IMR-90 (cell line): Measurements from ENCODE around the gene ARHGEF7. TPM values are rescaled to one million over a fixed set of nuclear protein-coding genes. Genes with fewer than 3 reads are reported as not detected.

Experiments used
- ATAC-seq: fragments of 200-7000 bp; cut with Tn5 transposase; 2 replicates; pipeline ENCODE4 v1.9.1; 2020; ENCODE audit warnings: low read depth, mild to moderate bottlenecking, moderate library complexity
- BruUV-seq: library from RNA; stranded (reverse); fragments of 400-500 nt; replicated peaks from 2 replicates; lab custom pipeline; 2021; lab: Mats Ljungman, UMichigan
- CTCF ChIA-PET: fragments of 300-600 bp; formaldehyde crosslinking; extraction: SDS; loops from one replicate; lab custom pipeline; 2021; ENCODE audit warnings: antibody characterized with exemption; lab: Yijun Ruan, JAX
- POLR2A ChIA-PET: fragments of 300-600 bp; sonication (Branson Sonifier 250); formaldehyde crosslinking; loops from one replicate; lab custom pipeline; 2022; ENCODE audit warnings: antibody characterized with exemption; ENCODE audit not compliant: unreplicated experiment; lab: Charles Lee
- DNase-seq: peaks from one replicate; pipeline ENCODE4 v3.0.0; 2013
- H2AFZ ChIP-seq: replicated peaks from 2 replicates; pipeline ENCODE3; 2013; ENCODE audit warnings: low read length, mild to moderate bottlenecking; ENCODE audit not compliant: poor library complexity
- H2AK5ac ChIP-seq: 2 replicates; pipeline ENCODE4 v1.6.1; 2013; ENCODE audit warnings: low read depth, low read length, inconsistent platforms
- H2AK9ac ChIP-seq: replicated peaks from 2 replicates; pipeline ENCODE3; 2013; ENCODE audit warnings: mild to moderate bottlenecking, low read depth, low read length, moderate library complexity; ENCODE audit not compliant: poor library complexity
- H2BK120ac ChIP-seq: 2 replicates; pipeline ENCODE4 v1.6.1; 2013; ENCODE audit warnings: low read depth, low read length, inconsistent platforms
- H2BK15ac ChIP-seq: 3 replicates; pipeline ENCODE4 v1.6.1; 2013; ENCODE audit warnings: low read depth, low read length, inconsistent platforms
- H2BK20ac ChIP-seq: 2 replicates; pipeline ENCODE4 v1.6.1; 2013; ENCODE audit warnings: low read depth, mild to moderate bottlenecking, inconsistent platforms, low read length, moderate library complexity
- H2BK5ac ChIP-seq: 2 replicates; pipeline ENCODE4 v1.6.1; 2013; ENCODE audit warnings: mild to moderate bottlenecking, low read depth, low read length, inconsistent platforms; ENCODE audit not compliant: poor library complexity, severe bottlenecking
- H3K14ac ChIP-seq: replicated peaks from 2 replicates; pipeline ENCODE4 v1.6.1; 2013; ENCODE audit warnings: low read depth, low read length, inconsistent platforms
- H3K18ac ChIP-seq: 2 replicates; pipeline ENCODE4 v1.6.1; 2013; ENCODE audit warnings: low read depth, low read length, control low read depth
- H3K23ac ChIP-seq: 2 replicates; pipeline ENCODE4 v1.6.1; 2013; ENCODE audit warnings: low read depth, low read length, inconsistent platforms
- H3K27ac ChIP-seq: 2 replicates; pipeline ENCODE4 v1.5.1; 2013; ENCODE audit warnings: mild to moderate bottlenecking, control low read depth, low read length; ENCODE audit not compliant: insufficient read depth
- H3K27me3 ChIP-seq: 2 replicates; pipeline ENCODE4 v1.6.1; 2013; ENCODE audit warnings: low read length; ENCODE audit not compliant: control insufficient read depth, insufficient read depth
- H3K36me3 ChIP-seq: 2 replicates; pipeline ENCODE4 v1.6.1; 2013; ENCODE audit warnings: low read length, mixed read lengths; ENCODE audit not compliant: control insufficient read depth, insufficient read depth
- H3K4ac ChIP-seq: 2 replicates; pipeline ENCODE4 v1.6.1; 2013; ENCODE audit warnings: low read depth, low read length, inconsistent platforms
- H3K4me1 ChIP-seq: 2 replicates; pipeline ENCODE4 v1.6.1; 2013; ENCODE audit warnings: low read length, mixed read lengths; ENCODE audit not compliant: control insufficient read depth, insufficient read depth
- H3K4me2 ChIP-seq: 2 replicates; pipeline ENCODE4 v1.6.1; 2013; ENCODE audit warnings: low read depth, mild to moderate bottlenecking, control low read depth, low read length, moderate library complexity
- H3K4me3 ChIP-seq: 2 replicates; pipeline ENCODE4 v1.5.1; 2013; ENCODE audit warnings: low read depth, mild to moderate bottlenecking, control low read depth, low read length, moderate library complexity; ENCODE audit not compliant: insufficient read depth
- H3K56ac ChIP-seq: 2 replicates; pipeline ENCODE4 v1.6.1; 2013; ENCODE audit warnings: low read length, inconsistent platforms; ENCODE audit not compliant: insufficient read depth; ENCODE audit errors: extremely low read depth
- H3K79me1 ChIP-seq, 2 experiments: 2 replicates each; pipeline ENCODE4 v1.6.1; 2013; ENCODE audit warnings: low read length in 2 of 2, inconsistent platforms in 1 of 2, low read depth in 1 of 2
- H3K9ac ChIP-seq: 2 replicates; pipeline ENCODE4 v1.6.1; 2013; ENCODE audit warnings: low read depth, low read length, control low read depth
- H3K9me1 ChIP-seq: 2 replicates; pipeline ENCODE4 v1.6.1; 2013; ENCODE audit warnings: low read length, inconsistent platforms; ENCODE audit not compliant: insufficient read depth
- H3K9me3 ChIP-seq: 2 replicates; pipeline ENCODE4 v1.6.1; 2013; ENCODE audit warnings: low read length; ENCODE audit not compliant: control insufficient read depth, insufficient read depth
- H4K20me1 ChIP-seq: 2 replicates; pipeline ENCODE4 v1.6.1; 2013; ENCODE audit warnings: low read length, inconsistent platforms; ENCODE audit not compliant: insufficient read depth
- H4K5ac ChIP-seq: 2 replicates; pipeline ENCODE4 v1.6.1; 2013; ENCODE audit warnings: mild to moderate bottlenecking, low read depth, low read length, control low read depth
- H4K8ac ChIP-seq, 2 experiments: 2 replicates each; pipeline ENCODE4 v1.6.1; 2013; ENCODE audit warnings: low read depth in 2 of 2, low read length in 2 of 2, control low read depth in 1 of 2, inconsistent platforms in 1 of 2
- H4K91ac ChIP-seq: 2 replicates; pipeline ENCODE4 v1.6.1; 2013; ENCODE audit warnings: low read depth, low read length, inconsistent platforms; ENCODE audit not compliant: insufficient read depth
- BHLHE40 ChIP-seq: fragments of 150-350 bp; IDR thresholded peaks from 2 replicates; pipeline ENCODE4 v1.6.1; 2016; ENCODE audit warnings: mild to moderate bottlenecking, low read depth, low read length
- CEBPB ChIP-seq: IDR thresholded peaks from 2 replicates; pipeline ENCODE4 v1.6.1; 2012; ENCODE audit warnings: low read depth, low read length, improper control_type of control experiment
- CHD1 ChIP-seq: IDR thresholded peaks from 2 replicates; pipeline ENCODE4 v1.6.1; 2012; ENCODE audit warnings: low read depth, low read length, improper control_type of control experiment
- CTCF ChIP-seq: conservative IDR thresholded peaks from 2 replicates; pipeline ENCODE4 v1.5.1; 2012; ENCODE audit warnings: mild to moderate bottlenecking, low read depth, low read length, improper control_type of control experiment
- ELK1 ChIP-seq: fragments of 150-350 bp; IDR thresholded peaks from 2 replicates; pipeline ENCODE4 v1.6.1; 2016; ENCODE audit warnings: low read depth, mild to moderate bottlenecking, low read length, moderate library complexity, borderline replicate concordance
- MAFK ChIP-seq: IDR thresholded peaks from 2 replicates; pipeline ENCODE4 v1.6.1; 2012; ENCODE audit warnings: low read depth, low read length, improper control_type of control experiment
- MAZ ChIP-seq: IDR thresholded peaks from 2 replicates; pipeline ENCODE4 v1.6.1; 2012; ENCODE audit warnings: low read depth, mild to moderate bottlenecking, low read length, improper control_type of control experiment, moderate library complexity, borderline replicate concordance
- MXI1 ChIP-seq: IDR thresholded peaks from 2 replicates; pipeline ENCODE4 v1.6.1; 2012; ENCODE audit warnings: low read depth, mild to moderate bottlenecking, low read length, moderate library complexity, borderline replicate concordance
- NFE2L2 ChIP-seq: fragments of 150-350 bp; IDR thresholded peaks from 2 replicates; pipeline ENCODE4 v1.6.1; 2016; ENCODE audit warnings: low read depth, mild to moderate bottlenecking, low read length
- POLR2A ChIP-seq: IDR thresholded peaks from 2 replicates; pipeline ENCODE4 v1.6.1; 2012; ENCODE audit warnings: mild to moderate bottlenecking, low read depth, low read length
- RAD21 ChIP-seq: IDR thresholded peaks from 2 replicates; pipeline ENCODE4 v1.6.1; 2012; ENCODE audit warnings: low read length, improper control_type of control experiment
- RCOR1 ChIP-seq: IDR thresholded peaks from 2 replicates; pipeline ENCODE4 v1.6.1; 2012; ENCODE audit warnings: mild to moderate bottlenecking, low read length, improper control_type of control experiment; ENCODE audit not compliant: insufficient replicate concordance
- RFX5 ChIP-seq: IDR thresholded peaks from 2 replicates; pipeline ENCODE4 v1.8.0; 2012; ENCODE audit warnings: low read depth, mild to moderate bottlenecking, low read length, moderate library complexity
- SMC3 ChIP-seq: fragments of 150-350 bp; IDR thresholded peaks from 2 replicates; pipeline ENCODE4 v1.6.1; 2016; ENCODE audit warnings: low read depth, mild to moderate bottlenecking, antibody characterized with exemption, low read length, moderate library complexity
- USF2 ChIP-seq: fragments of 150-350 bp; IDR thresholded peaks from 2 replicates; pipeline ENCODE4 v1.6.1; 2017; ENCODE audit warnings: mild to moderate bottlenecking, antibody characterized with exemption, low read length, low read depth
- WGBS, 2 experiments: methylation state at CpG; one replicate each; pipeline versions ENCODE4 v1.1.5 to v1.1.7; 2013; ENCODE audit warnings: missing lambda C conversion rate in 2 of 2; ENCODE audit not compliant: insufficient read length in 1 of 2; ENCODE audit errors: extremely low coverage in 2 of 2; 5-methylcytosine and 5-hydroxymethylcytosine counted together
- dilution Hi-C: fragments of 300-500 bp; cut with HindIII; formaldehyde crosslinking; loops from one replicate; pipeline ENCODE4 v1.14.3; 2018; ENCODE audit warnings: low sequenced_read_pairs; ENCODE audit not compliant: unreplicated experiment
- in situ Hi-C: fragments of 300-500 bp; cut with MboI; formaldehyde crosslinking; loops from 3 replicates; pipeline ENCODE4 v1.14.3; 2019; ENCODE audit warnings: low sequenced_read_pairs, inconsistent platforms, mixed read lengths
- intact Hi-C: fragments of 100-400 bp; cut with micrococcal nuclease; formaldehyde crosslinking; loops from 2 replicates; pipeline ENCODE4 v1.10.0; 2022
- polyA plus RNA-seq, 3 experiments: library from polyadenylated mRNA; depleted of rRNA; stranded (reverse); fragments of >200 nt; gene quantifications; 2 replicates each; pipeline ENCODE4 v1.2.3, GENCODE V29; 2012; ENCODE audit warnings: low replicate concordance in 1 of 3
- total RNA-seq: library from RNA; depleted of rRNA; stranded (reverse); fragments of >200 nt; gene quantifications from 2 replicates; pipeline ENCODE4 v1.2.3, GENCODE V29; 2012

The ARHGEF7 gene
- total and polyA plus RNA-seq, 2 of the 4 experiments (the other 2 are of a cell fraction), result 32.9 to 59.0 TPM

GRCh38 chr13:111328574-111329410 is 213.7 kb downstream of the ARHGEF7 start:
- ChIA-PET POLR2A (no interaction called here), CTCF (no interaction called here)
- Histone ChIP-seq H3K4ac (no peak overlapping the region), H4K20me1 (no peaks in the 10 kb centered on the region), H3K4me3 (no peak overlapping the region), H2BK15ac (no peak overlapping the region), H2BK120ac (no peak overlapping the region), H3K9me3 (no peaks in the 10 kb centered on the region; the same call in 1 of the 2 replicates), H4K5ac (no peak overlapping the region), H3K36me3 (no peaks in the 10 kb centered on the region), H2AFZ (peak overlapping the region; percentile 56), H3K4me2 (no peak overlapping the region), H3K56ac (no peak overlapping the region), H3K4me1 (no peaks in the 10 kb centered on the region), H3K23ac (no peak overlapping the region), H2BK20ac (no peak overlapping the region), H3K27me3 (peaks cover 6% of the 10 kb centered on the region; the same call in 1 of the 2 replicates), H3K9ac (no peak overlapping the region), H3K9me1 (no peaks in the 10 kb centered on the region), H3K27ac (no peak overlapping the region), H3K18ac (no peak overlapping the region), H3K79me1 (no peaks in the 10 kb centered on the region), H2AK9ac (no peak overlapping the region), H3K14ac (no peak overlapping the region), H4K8ac (no peak overlapping the region), H2BK5ac (no peak overlapping the region), H4K91ac (no peak overlapping the region), H2AK5ac (no peak overlapping the region)
- DNase-seq, result no peak
- no peak for ATAC-seq
- in situ Hi-C loops, result no loop called here
- BruUV-seq, result no TSS peak
- dilution Hi-C loops, result no loop called here
- intact Hi-C loops, result no loop called here
- WGBS, 2 experiments, result no CpG with 5 or more reads among the region's 30 CpGs
- no peak for TF ChIP-seq CEBPB
- no peak for TF ChIP-seq RCOR1
- TF ChIP-seq POLR2A, result no peak
- no peak for TF ChIP-seq RFX5
- no peak for TF ChIP-seq CHD1
- no peak for TF ChIP-seq NFE2L2
- no peak for TF ChIP-seq MAFK
- no peak for TF ChIP-seq BHLHE40
- no peak for TF ChIP-seq MXI1
- no peak for TF ChIP-seq MAZ
- TF ChIP-seq ELK1, result no peak
- TF ChIP-seq SMC3, result no peak
- TF ChIP-seq RAD21, result no peak
- no peak for TF ChIP-seq USF2
- no peak for TF ChIP-seq CTCF
